Fibroblast of pulmonary artery (primary cell): ENCODE data around the gene MED10.
A peak's percentile ranks its signal among the peaks of the same experiment; 100 is the strongest.

Experiments
- DNase-seq: peaks from one replicate; pipeline ENCODE4 v3.0.0-alpha.2; 2010; ENCODE audit warnings: low read depth
- H3K4me3 ChIP-seq: replicated peaks from 2 replicates; pipeline ENCODE4 v1.5.1; 2011; ENCODE audit warnings: low read depth, mild to moderate bottlenecking, control low read depth, low read length, moderate library complexity
- CTCF ChIP-seq: IDR thresholded peaks from 2 replicates; pipeline ENCODE4 v1.5.1; 2011; ENCODE audit warnings: mild to moderate bottlenecking, control low read depth, low read length, inconsistent platforms; ENCODE audit errors: missing control alignments

Gene MED10

DNA sequence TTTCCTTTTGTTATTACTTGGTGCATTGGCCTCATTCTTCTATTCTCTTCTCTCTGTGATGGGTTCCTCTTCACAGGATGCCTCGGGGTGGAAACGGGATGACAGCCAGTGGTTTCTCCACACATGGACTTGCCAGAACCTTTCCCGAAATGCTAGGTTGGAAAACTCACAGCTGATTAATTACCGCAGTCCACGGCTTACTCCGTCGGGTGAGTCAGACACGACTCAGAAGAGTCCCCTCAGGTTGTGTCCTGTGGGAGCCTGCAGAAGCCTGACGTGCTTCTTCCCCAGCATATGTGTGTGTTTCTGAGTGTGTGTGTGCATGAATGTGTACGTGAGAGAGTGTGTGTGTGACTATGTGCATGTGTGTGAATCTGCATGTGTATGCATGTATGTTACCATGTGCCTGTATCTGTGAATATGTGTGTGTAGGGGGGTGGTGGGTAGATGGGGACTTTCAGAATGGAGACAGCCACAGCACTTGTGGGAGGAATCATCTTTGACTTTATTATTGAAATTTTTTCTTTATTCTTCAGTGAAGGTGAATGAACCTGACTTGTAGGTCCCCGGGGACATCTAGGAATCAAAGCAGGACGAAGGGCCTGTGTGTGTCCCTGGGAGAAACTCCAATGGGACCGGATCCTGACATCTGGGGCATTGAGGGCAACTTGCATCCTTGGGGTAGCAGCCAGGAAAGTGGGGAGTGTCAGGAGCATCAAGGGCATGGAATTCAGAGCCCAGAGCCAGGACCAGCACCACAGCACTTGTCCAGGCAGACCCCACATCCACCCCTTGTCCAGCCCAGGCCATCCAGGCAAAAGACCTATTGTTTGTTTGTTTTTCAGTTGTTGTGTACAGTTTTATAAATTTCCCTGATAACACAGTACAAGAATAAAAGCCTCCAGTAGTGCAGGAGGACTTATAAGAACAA, 21.9 kb upstream of the MED10 start:
- peak; percentile 9 for DNase-seq
- TF ChIP-seq CTCF: no peak
- H3K4me3 ChIP-seq: no peak overlapping the region

GRCh38 chr5:6398570-6399230, 20.4 kb upstream of the MED10 start:
- no peak for TF ChIP-seq CTCF
- DNase-seq: no peak
- H3K4me3 ChIP-seq: no peak overlapping the region

DNA sequence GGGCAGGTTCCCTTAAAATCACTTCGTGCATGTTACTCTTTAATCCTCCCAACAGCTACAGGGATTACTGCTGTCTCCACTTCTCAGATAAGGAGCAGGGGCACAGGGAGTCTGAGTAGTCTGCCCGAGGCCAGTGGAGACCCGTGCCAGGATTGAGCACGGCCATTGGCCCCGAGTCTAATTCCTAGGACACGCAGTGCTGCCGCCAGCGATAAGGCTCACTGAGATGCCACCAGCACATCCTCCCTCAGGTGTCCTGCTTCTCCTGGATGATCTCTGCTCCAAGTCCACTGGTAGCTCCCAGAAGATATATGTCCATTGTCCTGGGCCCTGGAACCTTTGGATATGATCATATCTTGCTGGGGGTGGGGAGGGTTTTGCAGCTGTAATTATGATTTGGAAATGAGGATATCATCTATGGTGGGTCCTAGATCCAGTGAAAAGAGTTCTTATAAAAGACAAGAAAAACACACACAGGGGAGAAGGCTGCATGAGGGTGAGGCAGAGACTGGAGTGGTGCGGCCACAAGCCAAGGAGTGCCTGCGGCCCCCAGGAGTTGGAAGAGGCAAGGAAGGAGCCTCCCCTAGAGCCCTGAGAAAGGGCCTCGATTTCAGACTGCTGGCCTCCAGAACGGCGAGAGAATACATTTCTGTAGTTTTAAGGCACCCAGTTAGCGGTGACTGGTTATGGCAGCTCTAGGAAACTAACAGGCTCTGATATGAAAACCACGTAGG, 19.4 kb upstream of the MED10 start:
- TF ChIP-seq CTCF: no peak
- DNase-seq: no peak
- H3K4me3 ChIP-seq: no peak overlapping the region

DNA sequence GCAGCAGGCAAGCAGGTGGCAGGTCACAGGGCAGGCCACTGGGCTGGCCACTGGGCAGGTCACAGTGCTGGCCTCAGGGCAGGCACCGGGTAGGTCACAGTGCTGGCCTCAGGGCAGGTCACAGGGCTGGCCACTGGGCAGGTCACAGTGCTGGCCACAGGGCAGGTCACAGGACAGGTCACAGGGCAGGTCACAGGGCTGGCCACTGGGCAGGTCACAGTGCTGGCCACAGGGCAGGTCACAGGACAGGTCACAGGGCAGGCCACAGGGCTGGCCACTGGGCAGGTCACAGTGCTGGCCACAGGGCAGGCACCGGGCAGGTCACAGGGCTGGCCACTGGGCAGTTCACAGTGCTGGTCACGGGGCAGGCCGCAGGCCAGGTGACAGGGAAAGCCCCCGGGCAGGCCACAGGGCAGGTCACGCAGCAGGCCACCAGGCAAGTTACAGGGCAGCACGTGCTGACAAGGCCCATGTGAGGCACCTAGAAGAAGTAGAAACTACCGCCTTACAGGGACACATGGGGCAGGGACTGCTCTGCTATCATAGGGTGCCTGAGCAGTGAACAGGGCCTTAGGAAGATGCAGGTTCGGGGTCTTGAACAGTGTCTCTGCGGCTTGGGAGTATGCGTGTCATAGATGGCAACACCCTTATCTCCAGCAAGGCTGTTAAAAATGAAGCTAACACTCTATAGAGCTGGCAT, 18.6 kb upstream of the MED10 start:
- no peak for DNase-seq
- no peak for TF ChIP-seq CTCF
- no peak overlapping the region for H3K4me3 ChIP-seq

- H3K4me3 ChIP-seq: no peak overlapping the region
- TF ChIP-seq CTCF: no peak
Observed at GRCh38 chr5:6396043-6396442, 17.7 kb upstream of the MED10 start.

GRCh38 chr5:6395621-6396020, 17.3 kb upstream of the MED10 start:
- no peak for TF ChIP-seq CTCF
- no peak for DNase-seq
- H3K4me3 ChIP-seq: no peak overlapping the region

More at GRCh38 chr5:6396043-6396442, 17.7 kb upstream of the MED10 start:
- no peak for DNase-seq
